Astrocyte (in vitro differentiated cells and primary cell): ENCODE data around the gene MRPS25.

Experiments
- CTCF ChIP-seq: IDR thresholded peaks from 2 replicates; pipeline ENCODE4 v1.5.1; 2011; ENCODE audit warnings: low read depth, mild to moderate bottlenecking, inconsistent platforms, low read length, moderate library complexity; ENCODE audit not compliant: insufficient read depth
- EZH2 ChIP-seq: IDR thresholded peaks from 2 replicates; pipeline ENCODE4 v1.6.1; 2012; ENCODE audit warnings: mild to moderate bottlenecking, low read length, inconsistent platforms; ENCODE audit not compliant: insufficient read depth

GRCh38 chr3:15038306-15038705, 26.8 kb downstream of the MRPS25 start:
- TF ChIP-seq EZH2 (no peak), CTCF (no peak)
